G401.6 (cell line): ENCODE measurements around the gene PLCB1.

Experiments used
- FAIRE-seq: peaks from 2 replicates; lab custom pipeline; 2012; peaks lifted over from hg19 to GRCh38; lab: Jason Lieb, UNC

Gene PLCB1

DNA sequence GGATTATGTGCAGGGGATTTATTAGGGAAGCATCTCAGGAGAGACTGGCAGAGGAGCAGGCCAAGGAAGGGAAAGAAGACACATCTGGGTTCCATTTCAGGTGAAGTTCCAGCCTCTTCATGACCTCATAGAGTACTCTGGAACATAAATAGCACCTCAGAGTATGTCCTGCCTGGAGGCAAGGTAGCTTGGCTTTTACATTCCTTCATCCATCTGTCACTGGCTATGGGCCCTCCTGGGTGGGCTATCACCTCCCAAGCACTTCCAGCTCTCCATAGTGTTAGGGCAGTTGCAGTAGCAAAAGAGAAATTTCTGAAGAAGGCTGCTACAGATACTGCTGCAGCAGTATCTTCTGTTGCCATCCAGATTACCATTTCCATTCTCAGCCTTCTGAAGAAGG is 116.0 kb downstream of the PLCB1 start:
- no peak for FAIRE-seq

DNA sequence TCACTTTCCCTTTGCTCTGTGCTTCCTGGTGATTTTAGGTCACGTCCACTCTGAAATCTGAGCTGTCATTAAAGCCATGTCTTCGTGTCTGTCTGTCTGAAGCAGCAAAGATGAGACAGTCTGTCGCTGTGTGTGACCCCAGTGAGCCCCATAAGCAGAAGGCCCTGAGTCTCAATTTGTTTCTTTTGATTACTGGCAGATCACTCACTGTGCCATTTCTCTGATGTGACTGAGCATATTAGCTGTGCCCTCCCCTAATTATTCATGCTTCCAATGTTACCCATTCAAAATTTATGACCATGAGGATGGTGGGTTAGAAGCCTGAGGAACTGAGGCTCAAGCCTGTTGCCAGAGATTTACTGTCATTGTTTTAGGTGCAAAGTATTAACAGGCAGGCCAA is 117.6 kb downstream of the PLCB1 start:
- FAIRE-seq, result no peak

DNA sequence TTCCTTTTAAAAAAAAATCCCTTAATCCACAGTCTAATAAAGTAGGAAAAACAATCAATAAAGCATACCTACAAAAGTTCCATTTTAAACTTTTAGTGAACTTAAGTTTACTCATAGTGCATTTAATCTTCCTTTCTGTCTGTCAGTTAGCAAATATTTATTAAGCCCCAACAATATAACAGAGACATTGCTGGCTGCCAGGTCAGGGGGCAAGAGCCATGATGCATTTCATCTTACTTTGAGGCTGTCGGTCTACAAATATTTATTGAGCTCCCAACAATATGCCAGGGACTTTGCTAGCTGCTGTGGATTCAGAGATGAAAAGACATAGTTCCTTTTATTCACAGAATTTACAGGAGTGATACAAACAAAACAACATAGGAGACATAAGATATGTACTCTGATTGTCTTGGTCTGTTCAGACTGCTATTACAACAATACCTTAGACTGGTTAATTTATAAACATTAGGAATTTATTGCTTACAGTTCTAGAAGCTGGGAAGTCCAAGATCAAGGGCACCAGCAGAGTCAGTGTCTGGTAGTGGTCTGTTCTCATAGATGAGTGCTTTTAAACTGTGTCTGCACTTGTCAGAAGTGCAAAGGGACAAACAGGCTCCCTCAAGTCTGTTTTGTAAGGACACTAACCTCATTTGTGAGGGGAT is 118.6 kb downstream of the PLCB1 start:
- FAIRE-seq, result no peak

- no peak for FAIRE-seq
These were observed 119.1 kb downstream of the PLCB1 start for GRCh38 chr20:8251201-8251575.

DNA sequence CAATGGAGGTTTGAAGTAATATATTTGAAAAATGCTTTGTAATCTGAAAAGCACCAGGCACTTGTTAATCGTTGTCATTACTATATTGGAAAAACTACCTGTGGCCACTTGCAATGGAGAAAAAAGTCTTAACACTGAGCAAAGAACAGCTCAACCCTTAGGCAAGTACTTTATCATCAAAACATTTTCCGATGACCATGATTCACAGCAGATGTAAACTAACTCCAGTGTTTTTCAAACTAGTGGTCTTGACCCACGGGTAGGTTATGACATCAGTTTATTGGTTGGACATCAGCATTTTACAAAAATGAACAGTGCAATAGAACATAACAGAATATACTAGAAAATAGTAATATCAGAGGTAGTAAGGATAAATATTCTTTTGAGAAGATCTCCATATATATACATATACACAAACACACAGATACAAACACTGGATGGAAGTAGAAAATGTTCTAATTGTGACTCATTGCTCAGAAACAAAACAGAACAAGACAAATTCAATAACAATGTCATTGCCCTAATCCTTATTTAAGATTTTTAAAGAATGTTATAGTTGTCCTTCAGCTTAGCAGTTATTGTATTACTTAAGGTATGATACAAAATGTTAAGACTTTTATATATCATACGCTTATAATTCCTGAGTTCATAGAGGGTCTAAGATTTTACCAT is 123.0 kb downstream of the PLCB1 start:
- FAIRE-seq, result no peak

DNA sequence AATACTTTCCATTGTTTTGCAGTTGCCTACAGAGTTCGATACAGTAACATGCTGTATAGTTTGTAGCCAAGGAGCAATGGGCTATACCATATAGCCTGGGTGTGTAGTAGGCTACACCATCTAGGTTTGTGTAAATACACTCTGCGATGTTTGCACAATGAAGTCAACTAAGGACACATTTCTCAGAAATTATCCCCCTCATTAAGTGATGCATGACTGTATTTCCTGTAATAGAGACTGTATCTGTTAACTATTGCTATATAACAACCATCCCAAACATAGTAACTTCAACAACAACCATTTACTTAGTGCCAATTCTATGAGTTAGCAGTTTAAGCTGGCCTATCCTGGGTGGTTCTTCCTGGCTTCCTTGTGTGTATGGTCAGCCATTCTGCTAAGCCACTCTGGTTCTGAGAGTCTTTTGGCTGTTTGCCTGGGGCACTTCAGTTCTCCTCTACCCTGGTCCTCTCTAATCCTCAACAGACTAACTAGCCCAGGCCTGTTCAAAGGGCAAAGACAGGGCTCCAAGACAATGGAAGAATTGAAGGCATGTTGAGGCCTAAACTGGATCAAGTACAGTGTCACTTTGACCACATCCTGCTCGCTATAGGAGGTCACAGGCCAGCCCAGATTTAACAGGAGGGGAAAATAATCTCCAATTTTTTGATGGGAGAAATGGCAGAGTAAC is 124.0 kb downstream of the PLCB1 start:
- no peak for FAIRE-seq

DNA sequence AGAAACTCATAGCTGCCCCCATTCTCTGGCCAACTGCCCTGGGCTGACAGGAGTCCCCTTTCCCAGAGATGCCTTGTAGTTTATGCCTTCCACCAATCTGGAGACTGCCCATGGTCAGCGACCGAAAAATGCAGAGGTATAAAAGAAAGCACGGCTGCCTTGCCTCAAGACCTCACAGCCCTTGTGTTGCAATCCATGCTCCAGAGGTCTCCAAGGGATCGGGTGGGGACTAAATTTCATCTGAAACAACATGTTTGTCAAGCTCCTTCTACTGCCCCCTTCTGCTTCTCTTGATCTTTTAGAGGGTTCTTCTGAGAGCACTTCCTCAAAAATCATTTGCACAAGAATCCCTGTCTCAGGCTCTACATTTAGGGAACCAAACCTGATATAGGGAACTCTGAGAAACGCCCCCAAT is 128.8 kb downstream of the PLCB1 start:
- no peak for FAIRE-seq

GRCh38 chr20:8262721-8263120 is 130.7 kb downstream of the PLCB1 start:
- FAIRE-seq, result no peak

DNA sequence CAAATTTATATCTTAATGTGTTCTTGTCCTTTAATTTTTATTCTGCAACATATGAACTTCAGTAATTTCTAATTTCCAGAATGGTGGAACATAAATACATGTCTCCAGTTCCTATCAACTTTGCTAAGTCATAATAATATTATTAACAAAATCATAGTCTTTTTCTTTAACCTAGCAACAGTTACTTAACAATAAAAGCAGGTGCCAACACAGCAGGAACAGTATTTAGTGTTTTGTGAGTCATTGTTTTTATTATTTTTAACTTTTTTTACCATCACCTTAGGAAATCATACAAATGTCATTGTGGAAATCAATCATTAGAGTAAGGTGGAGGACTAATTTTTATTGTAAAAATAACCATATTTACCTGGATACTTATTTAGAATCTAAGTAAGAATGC is 133.5 kb downstream of the PLCB1 start:
- no peak for FAIRE-seq

DNA sequence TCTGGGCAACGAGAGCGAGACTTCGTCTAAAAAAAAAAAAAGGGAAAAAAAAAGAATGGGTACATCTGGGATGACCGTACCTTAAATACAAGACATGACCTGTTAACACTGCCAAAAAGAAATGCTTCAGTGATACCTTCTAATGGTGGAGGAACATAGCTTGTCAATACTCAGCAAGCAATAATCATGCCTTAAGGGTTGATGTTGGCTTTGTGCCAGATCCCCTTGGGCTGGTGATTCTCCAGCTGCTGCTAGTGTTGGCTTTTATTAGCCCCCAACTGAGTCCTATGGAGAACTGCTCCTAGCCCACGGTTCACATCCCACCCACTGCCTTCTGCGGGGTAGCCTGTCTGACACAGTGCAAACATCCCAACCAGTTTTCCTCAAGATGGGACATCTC is 134.9 kb downstream of the PLCB1 start:
- FAIRE-seq, result no peak

- no peak for FAIRE-seq
These were observed 139.7 kb downstream of the PLCB1 start for GRCh38 chr20:8271727-8272126.

DNA sequence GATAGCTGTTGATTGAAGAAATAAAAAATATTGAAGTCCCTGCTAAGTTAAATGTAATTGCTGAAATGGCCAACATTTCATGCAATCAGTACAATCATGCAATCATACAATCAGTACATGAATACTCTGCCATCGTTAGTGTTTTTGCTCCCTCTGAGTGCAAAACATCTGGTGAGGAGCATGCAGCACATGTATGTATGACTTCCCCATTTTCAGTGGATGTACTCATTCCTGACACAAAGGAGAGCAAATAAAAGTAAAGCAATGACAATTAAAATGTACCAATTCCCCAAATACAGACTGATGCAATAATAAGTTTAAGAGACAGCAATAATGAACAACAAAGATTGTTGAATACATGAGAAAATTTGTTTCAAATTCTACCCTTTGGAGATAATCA is 140.7 kb downstream of the PLCB1 start:
- no peak for FAIRE-seq

DNA sequence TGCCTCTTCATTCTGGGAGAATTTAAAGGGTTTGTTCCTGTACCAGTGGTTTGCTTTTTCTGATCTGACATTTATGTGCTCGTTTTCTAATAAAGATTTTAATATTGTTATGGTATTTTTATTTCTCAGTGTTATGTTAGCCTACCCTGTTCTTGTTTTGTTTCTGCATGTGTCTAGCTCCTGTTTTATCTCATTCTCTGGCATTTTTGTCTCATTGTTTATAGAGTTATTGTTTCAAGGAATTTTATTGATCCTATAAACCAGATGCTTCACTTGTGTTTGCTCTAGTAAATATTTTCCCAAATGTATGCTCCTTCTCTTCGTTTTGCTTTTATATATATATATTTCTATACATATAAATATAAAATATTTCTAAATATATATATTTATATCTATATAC is 152.8 kb downstream of the PLCB1 start:
- FAIRE-seq, result no peak

DNA sequence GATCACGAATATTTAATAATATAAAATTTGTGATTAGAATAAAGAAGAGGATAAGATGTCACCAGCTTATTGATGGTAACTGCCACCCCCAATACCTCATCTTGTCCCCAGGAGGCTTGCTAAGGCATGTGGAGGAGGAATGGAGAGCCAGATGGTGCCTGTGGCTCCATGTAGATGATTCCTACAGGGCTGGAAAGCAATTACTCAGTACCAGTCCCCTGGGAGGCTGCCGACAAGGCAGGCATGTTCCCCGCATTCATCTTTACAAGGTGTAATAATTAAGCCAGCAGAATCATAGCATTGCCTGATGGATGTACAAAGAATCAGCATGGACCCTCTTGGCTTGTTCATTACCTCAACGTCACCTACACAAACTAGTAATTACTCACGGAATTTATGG is 155.3 kb downstream of the PLCB1 start:
- FAIRE-seq, result no peak

GRCh38 chr20:8291200-8291599 is 159.1 kb downstream of the PLCB1 start:
- FAIRE-seq, result no peak

DNA sequence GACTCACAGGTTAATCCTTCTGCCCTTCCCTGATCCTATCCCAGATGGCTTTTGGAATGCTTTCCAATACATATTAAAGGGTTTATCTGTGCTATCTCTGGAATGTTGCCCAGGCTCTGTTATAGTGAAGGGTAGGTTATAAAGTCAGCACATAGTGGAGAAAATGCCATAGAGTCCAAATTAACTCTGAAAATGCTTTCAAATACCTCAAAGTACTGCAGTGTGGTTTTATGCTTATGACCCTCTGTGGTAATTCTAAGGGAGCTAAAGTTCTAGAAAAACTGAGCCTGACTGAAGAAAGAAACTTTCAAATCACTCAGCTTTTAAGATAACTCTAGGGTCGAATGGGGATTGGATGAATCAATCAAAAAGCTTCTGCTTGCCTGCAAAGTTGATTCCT is 159.8 kb downstream of the PLCB1 start:
- FAIRE-seq, result no peak

DNA sequence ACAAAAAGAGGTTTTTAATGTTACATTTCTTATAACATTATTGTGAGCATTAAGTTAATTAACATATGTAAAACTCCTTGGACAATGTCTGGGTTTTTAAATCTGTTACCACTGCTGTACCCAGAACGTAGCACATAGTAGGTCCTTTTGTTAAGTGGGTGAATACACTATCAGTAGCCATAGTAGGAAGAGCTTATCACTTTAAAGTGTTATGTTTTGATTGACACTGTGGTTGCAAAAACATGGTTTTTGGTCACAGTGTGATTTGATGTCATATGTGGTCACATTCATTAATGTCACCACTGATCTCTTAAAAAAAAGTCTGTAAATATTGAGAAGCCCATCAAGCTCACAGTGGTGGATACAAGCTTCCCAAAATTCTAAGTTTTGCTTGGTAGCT is 160.7 kb downstream of the PLCB1 start:
- no peak for FAIRE-seq

DNA sequence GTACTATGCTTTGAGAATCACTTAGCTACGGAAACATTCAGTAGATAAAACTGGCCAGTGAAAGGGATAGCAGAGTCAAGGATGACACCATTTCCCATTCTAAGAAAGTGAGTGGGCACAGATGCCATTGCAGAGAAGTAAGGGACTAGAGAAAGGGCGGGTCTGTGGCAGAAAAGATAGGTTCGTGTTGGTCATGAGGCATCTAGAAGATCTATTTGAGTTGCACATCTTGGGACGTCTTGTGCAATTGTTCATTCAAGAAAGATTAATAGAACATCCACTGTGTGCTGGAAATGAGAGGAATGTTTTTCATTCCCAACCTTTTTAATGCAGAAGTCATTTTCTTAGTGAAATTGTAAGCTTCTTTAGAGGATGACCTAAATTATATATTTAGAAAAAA is 161.7 kb downstream of the PLCB1 start:
- no peak for FAIRE-seq

DNA sequence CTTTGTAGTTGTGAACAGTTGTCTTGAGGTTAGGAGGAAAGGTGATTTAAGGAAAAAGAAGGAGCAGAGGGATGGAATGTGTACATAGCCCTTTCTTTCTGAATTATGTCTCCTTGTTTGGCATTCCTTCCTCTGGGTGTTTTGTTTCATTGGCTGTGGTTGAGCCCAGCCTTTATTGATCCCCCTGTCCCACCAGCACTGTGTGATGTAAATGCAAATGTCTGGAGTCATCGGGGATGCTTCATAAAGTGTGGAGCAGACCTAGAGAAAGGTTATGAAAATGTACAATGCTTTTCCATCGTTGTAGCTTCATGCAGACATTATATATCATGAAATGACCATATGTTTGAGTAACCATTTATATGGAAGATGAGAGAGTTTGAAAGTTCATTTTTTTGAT is 164.5 kb downstream of the PLCB1 start:
- FAIRE-seq, result no peak

- no peak for FAIRE-seq
These were observed 166.5 kb downstream of the PLCB1 start for GRCh38 chr20:8298426-8299043.

- no peak for FAIRE-seq
These were observed 167.9 kb downstream of the PLCB1 start for GRCh38 chr20:8299921-8300320.

DNA sequence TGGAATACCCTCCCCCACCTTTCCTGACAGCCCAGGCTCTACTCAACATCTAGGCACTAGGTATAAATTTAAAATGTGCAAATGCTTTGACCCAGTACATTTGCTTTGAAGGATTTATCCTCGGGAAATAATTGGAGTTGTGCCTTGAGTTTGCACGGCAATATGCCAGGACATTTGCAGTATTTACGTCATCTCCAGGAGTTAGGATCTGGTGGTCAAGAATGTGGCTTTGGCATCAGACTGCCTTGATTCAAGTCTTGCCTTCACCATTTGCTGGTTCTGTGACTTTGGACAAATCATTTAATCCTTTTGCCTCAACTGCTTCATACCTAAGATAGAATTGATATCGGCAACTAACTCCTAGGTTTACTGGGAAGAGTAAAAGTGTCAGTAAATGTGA is 169.6 kb downstream of the PLCB1 start:
- no peak for FAIRE-seq

GRCh38 chr20:8303651-8304050 is 171.6 kb downstream of the PLCB1 start:
- FAIRE-seq, result no peak
